ENCODE data around the gene INPP4A. TPM values are rescaled to one million over a fixed set of nuclear protein-coding genes. Genes with fewer than 3 reads are reported as not detected.
A peak's percentile ranks its signal among the peaks of the same experiment; 100 is the strongest.

The INPP4A gene
- total and polyA plus RNA-seq, 9 of the 15 experiments (the other 6 are each of a cell fraction or from before 2014, with no cell fraction given) = 1.8 to 15.7 (median 8.3) TPM

- TF ChIP-seq AFF1 (IDR thresholded peaks at IDR 0.05; ENCODE audit: low read depth in 1 of 2, partially characterized antibody in 2 of 2) (peak in 1 of 2 experiments; percentile 22), EHMT2 (IDR thresholded peaks at IDR 0.05) (no peak; the same call in 1 of the 2 replicates), TAF15 (IDR thresholded peaks at IDR 0.05; ENCODE audit: low read depth, low read length) (no peak), ZNF274 (IDR thresholded peaks at IDR 0.05; ENCODE audit: borderline replicate concordance, low read depth, low read length) (no peak), HDAC6 (IDR thresholded peaks at IDR 0.05; ENCODE audit: low read depth, low read length) (no peak), TFAM (CRISPR knock-in tag; conservative IDR thresholded peaks at IDR 0.05) (no peak), ZNF431 (CRISPR knock-in tag; IDR thresholded peaks at IDR 0.05) (no peak), NFRKB (IDR thresholded peaks at IDR 0.05; ENCODE audit: low read depth) (0 out of 2 replicates have a peak, but pooled peaks have one; percentile 36), ZNF586 (CRISPR knock-in tag; conservative IDR thresholded peaks at IDR 0.05) (no peak), NCOA6 (IDR thresholded peaks at IDR 0.05) (no peak), PHB (CRISPR knock-in tag; IDR thresholded peaks at IDR 0.05) (no peak), ZNF551 (CRISPR knock-in tag; IDR thresholded peaks at IDR 0.05) (no peak), ZNF75A (CRISPR knock-in tag; IDR thresholded peaks at IDR 0.05) (no peak), RBM25 (IDR thresholded peaks at IDR 0.05; ENCODE audit: low read depth, low read length, severe bottlenecking) (no peak), ZNF165 (CRISPR knock-in tag; IDR thresholded peaks at IDR 0.05; ENCODE audit: borderline replicate concordance) (no peak), PURB (CRISPR knock-in tag; IDR thresholded peaks at IDR 0.05; ENCODE audit: low read depth) (no peak), ARID4B (CRISPR knock-in tag; IDR thresholded peaks at IDR 0.05) (no peak), RNF219 (CRISPR knock-in tag; IDR thresholded peaks at IDR 0.05) (no peak)
These were observed 63.4 kb downstream of the INPP4A start (continued) for GRCh38 chr2:98507891-98508708.
